HL-60 (cell line): Measurements from ENCODE around the gene MPRIP.

ENCODE experiments used
- DNase-seq, 2 experiments: peaks; one replicate each; pipeline ENCODE4 v3.0.0-alpha.2; 2010 to 2020; ENCODE audit warnings: low read depth in 1 of 2, low spot score in 1 of 2
- H3K27ac ChIP-seq: fragments of 250-450 bp; sonication (Bioruptor Pico); replicated peaks from 2 replicates; pipeline ENCODE4 v1.5.1; 2020; ENCODE audit warnings: mild to moderate bottlenecking, moderate library complexity
- H3K27me3 ChIP-seq: fragments of 250-450 bp; sonication (Bioruptor Pico); 2 replicates; pipeline ENCODE4 v1.5.1; 2021; ENCODE audit warnings: mild to moderate bottlenecking, moderate library complexity; ENCODE audit not compliant: insufficient read depth, poor library complexity, severe bottlenecking
- H3K4me3 ChIP-seq: replicated peaks from 2 replicates; pipeline ENCODE4 v1.5.1; 2011; ENCODE audit warnings: mild to moderate bottlenecking, control low read depth, low read length; ENCODE audit not compliant: insufficient read depth
- GABPA ChIP-seq: IDR thresholded peaks from 2 replicates; pipeline ENCODE4 v1.6.1; 2012; ENCODE audit warnings: low read depth
- POLR2AphosphoS5 ChIP-seq: IDR thresholded peaks from 2 replicates; pipeline ENCODE4 v1.6.1; 2012; ENCODE audit warnings: low read depth
- SPI1 ChIP-seq: IDR thresholded peaks from 2 replicates; pipeline ENCODE4 v1.6.1; 2012; ENCODE audit warnings: low read depth, mild to moderate bottlenecking, borderline replicate concordance
- TF ChIP-seq, protein P1 (sequence below): IDR thresholded peaks from 2 replicates; pipeline ENCODE4 v1.6.1; 2012; ENCODE audit warnings: low read depth; ENCODE audit not compliant: insufficient replicate concordance
- TF ChIP-seq, protein P2 (sequence below): IDR thresholded peaks from one replicate; pipeline ENCODE4 v1.5.1; 2011; ENCODE audit warnings: low read length, control low read depth, inconsistent platforms; ENCODE audit not compliant: insufficient read depth

MPRIP gene

DNA sequence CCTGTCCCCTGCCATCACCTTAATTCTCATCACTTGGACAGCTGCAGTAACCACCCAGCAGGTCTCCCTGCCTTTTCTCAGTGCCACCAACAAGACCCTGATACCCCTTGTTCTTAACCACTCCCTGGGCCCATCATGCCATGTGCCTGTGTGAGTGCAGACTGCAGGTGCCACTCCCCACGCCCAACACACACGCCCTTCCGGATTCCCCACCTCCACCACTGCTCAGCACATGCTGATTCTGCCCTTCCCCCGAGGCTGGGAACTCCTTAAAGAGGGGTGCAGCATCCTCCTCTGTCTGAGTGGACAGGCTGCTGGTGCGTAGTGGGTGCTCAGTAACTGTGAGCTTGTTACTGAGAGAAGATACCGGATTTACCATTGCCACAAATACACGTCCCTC is 111.5 kb downstream of the MPRIP start:
- Histone ChIP-seq H3K4me3 (no peak overlapping the region), H3K27ac (no peak overlapping the region), H3K27me3 (no peaks in the 10 kb centered on the region)
- TF ChIP-seq POLR2AphosphoS5 (no peak), SPI1 (no peak), GABPA (no peak)
- TF ChIP-seq, protein P1, sequence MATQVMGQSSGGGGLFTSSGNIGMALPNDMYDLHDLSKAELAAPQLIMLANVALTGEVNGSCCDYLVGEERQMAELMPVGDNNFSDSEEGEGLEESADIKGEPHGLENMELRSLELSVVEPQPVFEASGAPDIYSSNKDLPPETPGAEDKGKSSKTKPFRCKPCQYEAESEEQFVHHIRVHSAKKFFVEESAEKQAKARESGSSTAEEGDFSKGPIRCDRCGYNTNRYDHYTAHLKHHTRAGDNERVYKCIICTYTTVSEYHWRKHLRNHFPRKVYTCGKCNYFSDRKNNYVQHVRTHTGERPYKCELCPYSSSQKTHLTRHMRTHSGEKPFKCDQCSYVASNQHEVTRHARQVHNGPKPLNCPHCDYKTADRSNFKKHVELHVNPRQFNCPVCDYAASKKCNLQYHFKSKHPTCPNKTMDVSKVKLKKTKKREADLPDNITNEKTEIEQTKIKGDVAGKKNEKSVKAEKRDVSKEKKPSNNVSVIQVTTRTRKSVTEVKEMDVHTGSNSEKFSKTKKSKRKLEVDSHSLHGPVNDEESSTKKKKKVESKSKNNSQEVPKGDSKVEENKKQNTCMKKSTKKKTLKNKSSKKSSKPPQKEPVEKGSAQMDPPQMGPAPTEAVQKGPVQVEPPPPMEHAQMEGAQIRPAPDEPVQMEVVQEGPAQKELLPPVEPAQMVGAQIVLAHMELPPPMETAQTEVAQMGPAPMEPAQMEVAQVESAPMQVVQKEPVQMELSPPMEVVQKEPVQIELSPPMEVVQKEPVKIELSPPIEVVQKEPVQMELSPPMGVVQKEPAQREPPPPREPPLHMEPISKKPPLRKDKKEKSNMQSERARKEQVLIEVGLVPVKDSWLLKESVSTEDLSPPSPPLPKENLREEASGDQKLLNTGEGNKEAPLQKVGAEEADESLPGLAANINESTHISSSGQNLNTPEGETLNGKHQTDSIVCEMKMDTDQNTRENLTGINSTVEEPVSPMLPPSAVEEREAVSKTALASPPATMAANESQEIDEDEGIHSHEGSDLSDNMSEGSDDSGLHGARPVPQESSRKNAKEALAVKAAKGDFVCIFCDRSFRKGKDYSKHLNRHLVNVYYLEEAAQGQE = no peak
- TF ChIP-seq, protein P2, sequence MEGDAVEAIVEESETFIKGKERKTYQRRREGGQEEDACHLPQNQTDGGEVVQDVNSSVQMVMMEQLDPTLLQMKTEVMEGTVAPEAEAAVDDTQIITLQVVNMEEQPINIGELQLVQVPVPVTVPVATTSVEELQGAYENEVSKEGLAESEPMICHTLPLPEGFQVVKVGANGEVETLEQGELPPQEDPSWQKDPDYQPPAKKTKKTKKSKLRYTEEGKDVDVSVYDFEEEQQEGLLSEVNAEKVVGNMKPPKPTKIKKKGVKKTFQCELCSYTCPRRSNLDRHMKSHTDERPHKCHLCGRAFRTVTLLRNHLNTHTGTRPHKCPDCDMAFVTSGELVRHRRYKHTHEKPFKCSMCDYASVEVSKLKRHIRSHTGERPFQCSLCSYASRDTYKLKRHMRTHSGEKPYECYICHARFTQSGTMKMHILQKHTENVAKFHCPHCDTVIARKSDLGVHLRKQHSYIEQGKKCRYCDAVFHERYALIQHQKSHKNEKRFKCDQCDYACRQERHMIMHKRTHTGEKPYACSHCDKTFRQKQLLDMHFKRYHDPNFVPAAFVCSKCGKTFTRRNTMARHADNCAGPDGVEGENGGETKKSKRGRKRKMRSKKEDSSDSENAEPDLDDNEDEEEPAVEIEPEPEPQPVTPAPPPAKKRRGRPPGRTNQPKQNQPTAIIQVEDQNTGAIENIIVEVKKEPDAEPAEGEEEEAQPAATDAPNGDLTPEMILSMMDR = no peak
- no peak for DNase-seq

- H3K27ac ChIP-seq = no peak overlapping the region
- H3K27me3 ChIP-seq = no peaks in the 10 kb centered on the region
- DNase-seq = no peak
- H3K4me3 ChIP-seq = no peak overlapping the region
- TF ChIP-seq POLR2AphosphoS5 = no peak
- TF ChIP-seq, protein P1 = no peak
- TF ChIP-seq SPI1 = no peak
- TF ChIP-seq, protein P2 = no peak
These were observed 112.3 kb downstream of the MPRIP start for GRCh38 chr17:17154556-17154955.

GRCh38 chr17:17154981-17155380 is 112.7 kb downstream of the MPRIP start:
- Histone ChIP-seq H3K27me3 (no peaks in the 10 kb centered on the region), H3K27ac (no peak overlapping the region), H3K4me3 (no peak overlapping the region)
- DNase-seq = no peak
- no peak for TF ChIP-seq SPI1
- TF ChIP-seq, protein P1 = no peak
- TF ChIP-seq POLR2AphosphoS5 = no peak
- no peak for TF ChIP-seq GABPA
- TF ChIP-seq, protein P2 = no peak
